ENCODE measurements around the gene SV2B. TPM values are rescaled to one million over a fixed set of nuclear protein-coding genes. Genes with fewer than 3 reads are reported as not detected.

SV2B gene
- total RNA-seq, 1 experiment from 2014 or later, result not detected

DNA sequence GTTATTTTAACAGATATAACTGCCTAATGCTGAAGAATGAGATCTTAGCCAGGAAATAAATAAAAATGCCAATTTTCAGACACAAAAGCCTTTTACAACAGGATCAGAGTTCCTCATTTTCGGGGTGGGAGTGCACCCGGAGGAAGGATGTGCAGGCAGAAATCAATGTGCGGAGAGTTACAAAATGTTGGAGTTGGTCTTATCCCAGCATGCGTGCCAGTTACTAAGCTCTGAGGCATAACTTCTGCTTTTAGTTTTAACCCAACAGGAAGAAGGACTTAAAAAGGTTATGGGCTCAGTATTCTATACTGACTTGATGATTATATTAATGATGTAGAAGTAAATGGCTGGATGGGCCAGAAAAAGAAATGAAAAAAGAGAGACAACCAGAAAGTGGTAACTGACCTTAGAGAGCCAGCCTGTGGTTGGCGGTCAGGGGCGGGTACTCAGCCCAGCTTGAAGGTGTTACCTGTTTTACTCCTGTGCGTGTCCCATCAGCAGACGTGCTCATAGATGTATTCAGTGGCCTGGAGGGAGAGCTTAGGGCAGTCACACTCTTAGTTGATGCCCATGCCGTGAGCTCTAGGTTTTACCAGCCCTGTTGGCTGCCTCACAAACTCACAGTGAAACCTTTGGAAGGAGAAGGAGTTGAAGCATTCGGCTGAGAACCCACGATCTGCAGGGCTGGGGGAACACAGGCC, 164.7 kb downstream of the SV2B start:
- no peak overlapping the region for H3K18ac ChIP-seq (ENCODE audit: insufficient read length, low read depth, low read length)
- H4K20me1 ChIP-seq (ENCODE audit: control insufficient read depth, insufficient read depth, insufficient read length), result no peaks in the 10 kb centered on the region
- H3K14ac ChIP-seq (ENCODE audit: insufficient read depth, low read length), result no peak overlapping the region
- no peak overlapping the region for H3K9ac ChIP-seq (ENCODE audit: extremely low read depth, insufficient read length, low read length)
- no peak overlapping the region for H3K4ac ChIP-seq (ENCODE audit: low read depth, low read length)
- no peak overlapping the region for H3K4me2 ChIP-seq (ENCODE audit: insufficient read depth, insufficient read length, low read length)
- H4K91ac ChIP-seq (ENCODE audit: insufficient read length, low read depth, low read length), result no peak overlapping the region
- TF ChIP-seq, protein P1, sequence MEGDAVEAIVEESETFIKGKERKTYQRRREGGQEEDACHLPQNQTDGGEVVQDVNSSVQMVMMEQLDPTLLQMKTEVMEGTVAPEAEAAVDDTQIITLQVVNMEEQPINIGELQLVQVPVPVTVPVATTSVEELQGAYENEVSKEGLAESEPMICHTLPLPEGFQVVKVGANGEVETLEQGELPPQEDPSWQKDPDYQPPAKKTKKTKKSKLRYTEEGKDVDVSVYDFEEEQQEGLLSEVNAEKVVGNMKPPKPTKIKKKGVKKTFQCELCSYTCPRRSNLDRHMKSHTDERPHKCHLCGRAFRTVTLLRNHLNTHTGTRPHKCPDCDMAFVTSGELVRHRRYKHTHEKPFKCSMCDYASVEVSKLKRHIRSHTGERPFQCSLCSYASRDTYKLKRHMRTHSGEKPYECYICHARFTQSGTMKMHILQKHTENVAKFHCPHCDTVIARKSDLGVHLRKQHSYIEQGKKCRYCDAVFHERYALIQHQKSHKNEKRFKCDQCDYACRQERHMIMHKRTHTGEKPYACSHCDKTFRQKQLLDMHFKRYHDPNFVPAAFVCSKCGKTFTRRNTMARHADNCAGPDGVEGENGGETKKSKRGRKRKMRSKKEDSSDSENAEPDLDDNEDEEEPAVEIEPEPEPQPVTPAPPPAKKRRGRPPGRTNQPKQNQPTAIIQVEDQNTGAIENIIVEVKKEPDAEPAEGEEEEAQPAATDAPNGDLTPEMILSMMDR (conservative IDR thresholded peaks at IDR 0.05), result no peak
- no peak overlapping the region for H2BK12ac ChIP-seq (ENCODE audit: insufficient read length, low read depth, low read length)
- H3T11ph ChIP-seq (ENCODE audit: low read length), result no peak overlapping the region
- H4K8ac ChIP-seq (replicated peaks; ENCODE audit: insufficient read length, low read depth, low read length), result no peak overlapping the region
- Mint-ChIP-seq H3K27me3 (ENCODE audit: low read depth) (peaks cover 17% of the 10 kb centered on the region), H3K4me3 (no peak overlapping the region), H3K36me3 (ENCODE audit: insufficient read depth in 1 of 3, low read depth in 3 of 3) (peaks cover 0 to 3% (median 0%) of the 10 kb centered on the region in 3 experiments; a peak in 1 of 7 replicates), H3K9me3 (no peaks in the 10 kb centered on the region; a peak in 1 of 5 replicates), H3K27ac (no peak overlapping the region), H3K4me1 (no peaks in the 10 kb centered on the region)
- WGBS (ENCODE audit: extremely low coverage, insufficient read length, low lambda C conversion rate), result no CpG with 5 or more reads among the region's 11 CpGs
- no peak overlapping the region for H2BK5ac ChIP-seq (ENCODE audit: insufficient read length, low read length)
- H2BK20ac ChIP-seq (ENCODE audit: low read depth, low read length, poor library complexity, severe bottlenecking), result no peak overlapping the region
- H3K79me1 ChIP-seq (ENCODE audit: insufficient read depth, low read depth, low read length, poor library complexity, severe bottlenecking), result no peaks in the 10 kb centered on the region
- H3K4me1 ChIP-seq (ENCODE audit: insufficient read depth, low read length), result no peaks in the 10 kb centered on the region
- no peak overlapping the region for H2AFZ ChIP-seq (ENCODE audit: low read length)
- DNase-seq, result no peak
- H2BK15ac ChIP-seq (ENCODE audit: low read depth, low read length), result no peak overlapping the region
- no peak overlapping the region for H2BK120ac ChIP-seq (ENCODE audit: low read depth, low read length, poor library complexity, severe bottlenecking)
- no peaks in the 10 kb centered on the region for H3K27me3 ChIP-seq (ENCODE audit: insufficient read depth, low read length)
- no peaks in the 10 kb centered on the region for H3K9me3 ChIP-seq (ENCODE audit: control insufficient read depth, low read depth, low read length)
- no peak overlapping the region for H4K5ac ChIP-seq (ENCODE audit: insufficient read length, low read depth, low read length)
- H3K27ac ChIP-seq (ENCODE audit: insufficient read length, low read depth, low read length), result no peak overlapping the region
- no peaks in the 10 kb centered on the region for H3K23me2 ChIP-seq (ENCODE audit: insufficient read length, low read depth, low read length, poor library complexity, severe bottlenecking)
- H3K23ac ChIP-seq (ENCODE audit: insufficient read length, low read depth, low read length), result no peak overlapping the region
- no peaks in the 10 kb centered on the region for H3K79me2 ChIP-seq (ENCODE audit: insufficient read depth, low read length)
- H3K56ac ChIP-seq (ENCODE audit: insufficient read length, low read depth, low read length), result no peak overlapping the region
- no peak overlapping the region for H2AK5ac ChIP-seq (ENCODE audit: insufficient read length, low read length)

Data from H9 (cell line).